ENCODE results near the gene EIF3B. TPM values are rescaled to one million over a fixed set of nuclear protein-coding genes. Genes with fewer than 3 reads are reported as not detected.

EIF3B gene
- total and polyA plus RNA-seq, 2 of the 4 experiments (the other 2 are of a cell fraction): 105 to 201 TPM

GRCh38 chr7:2394566-2395082 lies 40.0 kb downstream of the EIF3B start:
- H3K27ac ChIP-seq (ENCODE audit: insufficient read depth, low read length): no peak overlapping the region
- no peak overlapping the region for H2BK5ac ChIP-seq (ENCODE audit: low read depth, low read length, poor library complexity, severe bottlenecking)
- ATAC-seq (ENCODE audit: low read depth): no peak

More at GRCh38 chr7:2394566-2395082, 40.0 kb downstream of the EIF3B start:
- H3K4me3 ChIP-seq (ENCODE audit: insufficient read depth, low read depth, low read length): no peak overlapping the region
- in situ Hi-C loops (cut with MboI; ENCODE audit: low sequenced_read_pairs): no loop called here
- H4K20me1 ChIP-seq (ENCODE audit: insufficient read depth, low read length): no peaks in the 10 kb centered on the region; the same call in 1 of the 2 replicates
- TF ChIP-seq BHLHE40 (IDR thresholded peaks at IDR 0.05; ENCODE audit: low read depth, low read length) (no peak), CTCF (conservative IDR thresholded peaks at IDR 0.05; ENCODE audit: low read depth, low read length) (no peak), MXI1 (IDR thresholded peaks at IDR 0.05; ENCODE audit: borderline replicate concordance, low read depth, low read length) (no peak), NFE2L2 (IDR thresholded peaks at IDR 0.05; ENCODE audit: low read depth, low read length) (no peak)
- no peak overlapping the region for H4K5ac ChIP-seq (ENCODE audit: low read depth, low read length)
- no peak overlapping the region for H2BK120ac ChIP-seq (ENCODE audit: low read depth, low read length)
- peaks cover 3% of the 10 kb centered on the region for H3K9me1 ChIP-seq (ENCODE audit: insufficient read depth, low read length)
- no peak overlapping the region for H2AK9ac ChIP-seq (replicated peaks; ENCODE audit: low read depth, low read length, poor library complexity)
- H3K23ac ChIP-seq (ENCODE audit: low read depth, low read length): no peak overlapping the region
- H3K79me1 ChIP-seq (ENCODE audit: low read depth in 1 of 2, low read length in 2 of 2): no peaks in the 10 kb centered on the region
- H3K9me3 ChIP-seq (ENCODE audit: control insufficient read depth, insufficient read depth, low read length): no peaks in the 10 kb centered on the region
- dilution Hi-C loops (cut with HindIII; ENCODE audit: low sequenced_read_pairs, unreplicated experiment): no loop called here
- no peaks in the 10 kb centered on the region for H3K27me3 ChIP-seq (ENCODE audit: control insufficient read depth, insufficient read depth, low read length)
- no peak overlapping the region for H3K4me2 ChIP-seq (ENCODE audit: low read depth, low read length)
- 100% methylated on average over 6 of the region's 21 CpGs; no CpG with 5 or more reads in 1 of the 2 experiments for WGBS, 2 experiments (ENCODE audit: extremely low coverage in 2 of 2, insufficient read length in 1 of 2)
- no peak overlapping the region for H2AFZ ChIP-seq (replicated peaks; ENCODE audit: low read length, poor library complexity)
- no peak overlapping the region for H3K56ac ChIP-seq (ENCODE audit: extremely low read depth, insufficient read depth, low read length)
- no peak overlapping the region for H2AK5ac ChIP-seq (ENCODE audit: low read depth, low read length)
- no TSS peak for BruUV-seq (replicated peaks)
- no peak overlapping the region for H2BK15ac ChIP-seq (ENCODE audit: low read depth, low read length)
- no peaks in the 10 kb centered on the region for H3K36me3 ChIP-seq (ENCODE audit: control insufficient read depth, insufficient read depth, low read length)
- H4K8ac ChIP-seq (ENCODE audit: low read depth in 2 of 2, low read length in 2 of 2): no peak overlapping the region
- CTCF ChIA-PET: no interaction called here
- H3K9ac ChIP-seq (ENCODE audit: low read depth, low read length): no peak overlapping the region
- no peak overlapping the region for H4K91ac ChIP-seq (ENCODE audit: insufficient read depth, low read depth, low read length)
- intact Hi-C loops (cut with micrococcal nuclease): no loop called here
- no peak for DNase-seq
- no peak overlapping the region for H2BK20ac ChIP-seq (ENCODE audit: low read depth, low read length)
- no peak overlapping the region for H3K18ac ChIP-seq (ENCODE audit: low read depth, low read length)
- no peak overlapping the region for H3K14ac ChIP-seq (replicated peaks; ENCODE audit: low read depth, low read length)
- POLR2A ChIA-PET (ENCODE audit: unreplicated experiment): no interaction called here
- peaks cover 2% of the 10 kb centered on the region; the same call in 1 of the 2 replicates for H3K4me1 ChIP-seq (ENCODE audit: control insufficient read depth, insufficient read depth, low read length)
- H3K4ac ChIP-seq (ENCODE audit: low read depth, low read length): no peak overlapping the region
